COLO668 (cell line): Measurements from ENCODE around the gene CTAG1A.
"Not testable (repeated sequence)": the region's sequence is repeated elsewhere in the genome, so short reads cannot be mapped to it uniquely, and the experiment has no call there.

Experiments used
- DNase-seq: peaks from one replicate; lab custom pipeline; 2025; ENCODE audit not compliant: unreplicated experiment; lab: John Stamatoyannopoulos, UW

CTAG1A gene

DNA sequence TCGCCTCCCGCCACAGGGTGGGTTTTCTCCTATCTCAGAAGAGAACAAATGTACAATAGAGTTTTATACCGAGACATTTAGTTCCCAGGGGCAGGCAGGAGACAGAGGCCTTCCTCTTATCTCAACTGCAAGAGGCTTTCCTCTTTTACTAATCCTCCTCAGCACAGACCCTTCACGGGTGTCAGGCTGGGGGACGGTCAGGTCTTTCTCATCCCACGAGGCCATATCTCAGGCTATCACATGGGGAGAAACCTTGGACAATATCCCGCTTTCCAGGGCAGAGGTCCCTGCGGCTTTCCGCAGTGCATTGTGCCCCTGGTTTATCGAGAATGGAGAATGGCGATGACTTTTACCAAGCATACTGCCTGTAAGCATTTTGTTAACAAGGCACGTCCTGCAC lies 23.9 kb downstream of the CTAG1A start:
- not testable (repeated sequence) for DNase-seq

- DNase-seq: not testable (repeated sequence)
These were observed 26.2 kb downstream of the CTAG1A start for GRCh38 chrX:154611146-154611545.

- DNase-seq: not testable (repeated sequence)
These were observed 28.7 kb downstream of the CTAG1A start for GRCh38 chrX:154613586-154613985.

- not testable (repeated sequence) for DNase-seq
These were observed 34.2 kb downstream of the CTAG1A start, which contains the start of gene CTAG1B for GRCh38 chrX:154619182-154619581. TSS of gene CTAG1B (minus strand) at chrX:154619282. CDS start at chrX:154619218, 64 bp downstream.

GRCh38 chrX:154620767-154621414 lies 36.0 kb downstream of the CTAG1A start:
- DNase-seq: not testable (repeated sequence)

- not testable (repeated sequence) for DNase-seq
These were observed 44.0 kb downstream of the CTAG1A start for GRCh38 chrX:154628960-154629359.

GRCh38 chrX:154630949-154631348 lies 46.0 kb downstream of the CTAG1A start:
- DNase-seq: not testable (repeated sequence)

GRCh38 chrX:154633661-154634060 lies 48.7 kb downstream of the CTAG1A start:
- not testable (repeated sequence) for DNase-seq
